ENCODE measurements around the gene RIN2.

GRCh38 chr20:19779634-19780033 lies 21.6 kb downstream of the RIN2 start:
- TF ChIP-seq PATZ1 (CRISPR knock-in tag; IDR thresholded peaks at IDR 0.05; ENCODE audit: borderline replicate concordance) (no peak), ISL1 (CRISPR knock-in tag; IDR thresholded peaks at IDR 0.05) (no peak), TSHZ2 (CRISPR knock-in tag; IDR thresholded peaks at IDR 0.05) (no peak), ARNTL (CRISPR knock-in tag; IDR thresholded peaks at IDR 0.05; ENCODE audit: borderline replicate concordance, low read depth) (no peak), ZFP3 (CRISPR knock-in tag; IDR thresholded peaks at IDR 0.05) (no peak), ZNF70 (CRISPR knock-in tag; IDR thresholded peaks at IDR 0.05) (no peak), RARB (CRISPR knock-in tag; IDR thresholded peaks at IDR 0.05) (no peak), CREB5 (CRISPR knock-in tag; IDR thresholded peaks at IDR 0.05; ENCODE audit: low read depth) (no peak)

Data from SK-N-SH treated with all-trans-retinoic acid at 6 μM for 48 hours (cell line).